Activated CD8-positive, alpha-beta memory T cell treated with anti-CD3 and anti-CD28 coated beads for 1 hour (primary cell): ENCODE results near the gene PFKFB2.

Source experiments
- DNase-seq, 2 donors: peaks; one replicate each; pipeline ENCODE4 v3.0.0-alpha.2; 2020; ENCODE audit warnings: low read depth in 1 of 2; ENCODE audit errors: extremely low read depth in 1 of 2

Gene PFKFB2

GRCh38 chr1:207052911-207053769 lies at the start of gene PFKFB2:
TSS of gene PFKFB2 (plus strand) at chr1:207053275. CDS start at chr1:207054718, 1,443 bp downstream.
- DNase-seq, result peak; percentile 89 to 90

GRCh38 chr1:207004931-207005830 lies 47.9 kb upstream of the PFKFB2 start:
- peak; percentile 7 to 8 for DNase-seq

GRCh38 chr1:207006083-207006482 lies 47.0 kb upstream of the PFKFB2 start:
- DNase-seq, result no peak

- no peak for DNase-seq
These were observed 46.2 kb upstream of the PFKFB2 start for GRCh38 chr1:207006914-207007313.

GRCh38 chr1:207007352-207008033 lies 45.6 kb upstream of the PFKFB2 start:
- no peak for DNase-seq

- DNase-seq, result no peak
These were observed 43.8 kb upstream of the PFKFB2 start for GRCh38 chr1:207009182-207009850.

GRCh38 chr1:207009945-207010344 lies 43.1 kb upstream of the PFKFB2 start:
- no peak for DNase-seq

GRCh38 chr1:207010726-207011125 lies 42.3 kb upstream of the PFKFB2 start:
- no peak for DNase-seq

- no peak for DNase-seq
These were observed 39.6 kb upstream of the PFKFB2 start for GRCh38 chr1:207013321-207014085.

GRCh38 chr1:207014728-207015127 lies 38.3 kb upstream of the PFKFB2 start:
- DNase-seq, result no peak

- no peak for DNase-seq
These were observed 37.3 kb upstream of the PFKFB2 start for GRCh38 chr1:207015791-207016190.

- no peak for DNase-seq
These were observed 35.2 kb upstream of the PFKFB2 start for GRCh38 chr1:207017615-207018559.

GRCh38 chr1:207018707-207019106 lies 34.4 kb upstream of the PFKFB2 start:
- DNase-seq, result no peak

GRCh38 chr1:207019161-207019560 lies 33.9 kb upstream of the PFKFB2 start:
- DNase-seq, result no peak

GRCh38 chr1:207019661-207020060 lies 33.4 kb upstream of the PFKFB2 start:
- no peak for DNase-seq

GRCh38 chr1:207020065-207020708 lies 32.9 kb upstream of the PFKFB2 start:
- DNase-seq, result no peak

- no peak for DNase-seq
These were observed 32.4 kb upstream of the PFKFB2 start for GRCh38 chr1:207020709-207021107.

GRCh38 chr1:207021139-207021861 lies 31.8 kb upstream of the PFKFB2 start:
- no peak for DNase-seq
